Germinal center (tissue), 1 donor: ENCODE results near the gene ZC3H10.
"Not testable (repeated sequence)": the region's sequence is repeated elsewhere in the genome, so short reads cannot be mapped to it uniquely, and the experiment has no call there.

Source experiments
- DNase-seq: peaks from one replicate; pipeline ENCODE4 v3.0.0; 2012; ENCODE audit warnings: mixed read lengths, low spot score

Gene ZC3H10

DNA sequence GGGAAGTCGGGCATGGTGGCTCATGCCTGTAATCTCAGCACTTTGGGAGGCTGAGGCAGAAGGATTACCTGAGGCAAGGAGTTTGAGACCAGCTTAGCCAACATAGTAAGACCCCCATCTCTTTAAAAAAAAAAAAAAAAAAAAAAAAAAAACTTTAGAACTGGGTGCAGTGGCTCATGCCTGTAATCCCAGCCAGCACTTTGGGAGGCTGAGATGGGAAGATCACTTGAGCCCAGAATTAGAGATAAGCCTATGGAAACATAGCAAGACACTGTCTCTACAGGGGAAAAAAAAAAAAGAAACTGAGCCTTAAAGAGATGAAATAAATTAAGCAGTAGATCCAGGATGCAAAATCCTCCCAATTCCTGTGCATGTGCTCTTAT is 15.4 kb upstream of the ZC3H10 start:
- DNase-seq, result no peak

DNA sequence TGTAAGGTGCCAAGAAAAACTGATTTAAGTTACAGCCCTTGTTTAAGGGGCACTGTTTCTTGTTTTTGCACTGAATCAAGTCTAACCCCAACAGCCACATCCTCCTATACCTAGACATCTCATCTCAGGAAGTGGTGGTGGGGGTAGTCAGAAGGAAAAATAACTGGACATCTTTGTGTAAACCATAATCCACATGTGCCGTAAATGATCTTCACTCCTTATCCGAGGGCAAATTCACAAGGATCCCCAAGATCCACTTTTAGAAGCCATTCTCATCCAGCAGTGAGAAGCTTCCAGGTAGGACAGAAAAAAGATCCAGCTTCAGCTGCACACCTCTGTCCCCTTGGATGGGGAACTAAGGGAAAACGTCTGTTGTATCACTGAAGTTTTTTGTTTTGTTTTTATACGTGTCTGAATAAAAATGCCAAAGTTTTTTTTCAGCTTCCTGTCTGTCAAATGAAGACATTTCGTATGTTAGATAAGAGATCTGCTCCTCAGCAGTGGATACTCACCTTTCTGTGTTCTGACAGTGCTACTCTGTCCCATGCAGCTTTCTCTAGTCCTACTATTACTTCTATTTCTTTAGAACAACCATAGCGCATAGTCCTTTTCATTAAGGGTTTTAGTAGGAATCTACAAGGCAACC is 14.9 kb upstream of the ZC3H10 start:
- no peak for DNase-seq

DNA sequence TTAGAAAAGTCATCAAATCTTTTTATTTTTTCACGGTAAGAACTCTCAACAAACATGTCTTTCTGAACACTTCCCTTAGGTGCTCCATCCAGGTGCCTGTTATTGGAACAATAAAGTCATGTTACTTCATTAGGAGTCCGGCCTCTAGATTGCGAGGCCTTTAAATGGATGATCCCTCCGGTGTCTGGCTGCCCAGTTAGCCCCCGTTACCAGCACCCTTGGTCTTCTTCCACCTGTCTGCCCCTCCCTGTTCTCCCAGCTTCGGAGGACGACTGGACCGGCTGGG is 14.3 kb upstream of the ZC3H10 start:
- DNase-seq, result no peak

DNA sequence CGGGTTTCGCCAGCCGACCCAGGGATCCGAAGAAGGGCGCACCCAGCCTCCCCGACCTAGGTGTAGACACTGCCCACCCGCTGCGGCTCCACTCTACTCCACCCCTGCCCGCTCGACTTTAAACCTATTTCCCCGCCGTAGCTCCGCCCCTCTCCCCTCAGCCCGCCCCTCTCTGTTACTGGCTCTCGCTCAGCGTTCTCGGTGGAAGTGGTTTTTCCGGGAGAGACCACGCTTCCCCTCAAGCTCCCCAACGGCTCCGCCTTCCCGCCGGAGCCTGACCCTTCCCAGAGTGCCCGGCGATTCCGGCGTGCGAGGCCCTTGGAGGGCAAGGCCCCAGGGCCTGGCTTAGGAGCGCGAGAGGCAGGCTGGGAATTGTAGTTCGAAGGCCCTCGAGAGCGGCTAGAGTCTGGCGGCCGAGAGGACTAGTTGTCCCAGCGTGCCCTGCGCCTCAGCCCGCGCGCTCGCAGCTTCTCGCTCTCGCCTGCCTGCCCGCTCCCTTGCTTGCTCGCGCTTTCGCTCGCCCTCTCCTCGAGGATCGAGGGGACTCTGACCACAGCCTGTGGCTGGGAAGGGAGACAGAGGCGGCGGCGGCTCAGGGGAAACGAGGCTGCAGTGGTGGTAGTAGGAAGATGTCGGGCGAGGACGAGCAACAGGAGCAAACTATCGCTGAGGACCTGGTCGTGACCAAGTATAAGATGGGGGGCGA is 13.8 kb upstream of the ZC3H10 start, which contains the start of gene PA2G4:
Gene PA2G4, plus strand, starts transcription at position 451 of the 706 bp plus-strand sequence. Its CDS starts 179 bp downstream, at position 630.
- peak; percentile 92 for DNase-seq

DNA sequence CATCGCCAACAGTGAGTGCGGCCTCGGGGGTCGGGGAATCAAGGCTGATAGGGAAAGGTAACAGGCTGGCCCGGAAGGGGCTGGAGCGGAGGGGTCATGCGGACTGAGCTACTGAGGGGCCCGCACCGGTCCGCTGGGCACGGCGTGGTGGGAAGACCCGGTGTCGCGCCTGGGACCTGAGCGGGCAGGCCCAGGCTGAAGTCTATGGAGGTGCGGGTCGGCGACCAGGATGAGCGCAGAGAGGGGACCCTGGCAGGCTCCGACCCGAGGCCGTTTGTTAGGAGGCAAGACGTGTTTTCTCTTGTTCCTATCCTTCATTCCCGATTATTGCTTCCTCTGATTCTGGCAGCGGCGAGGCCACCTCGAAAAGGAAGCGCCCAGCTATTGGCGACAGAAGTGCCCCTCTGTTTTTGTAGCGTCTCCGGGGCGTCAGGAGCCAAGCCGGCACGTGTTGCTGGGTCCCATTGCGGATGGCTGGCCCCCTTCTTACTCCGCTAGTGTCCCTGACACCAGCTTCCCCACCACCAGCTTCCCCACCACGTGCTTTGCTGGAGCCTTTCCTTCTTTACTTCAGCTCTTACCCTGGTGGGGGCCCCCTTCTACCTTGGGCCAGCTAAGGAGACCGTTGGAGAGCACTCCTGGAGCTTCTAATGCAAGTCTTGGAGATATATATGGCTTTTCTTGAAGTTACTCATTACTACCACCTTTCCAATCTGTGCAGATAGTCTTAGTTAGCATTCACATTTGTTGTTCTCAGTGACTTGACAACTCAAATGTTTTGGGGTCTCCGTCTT is 13.1 kb upstream of the ZC3H10 start:
- no peak for DNase-seq

GRCh38 chr12:56105609-56105902 is 12.5 kb upstream of the ZC3H10 start:
- DNase-seq, result no peak

DNA sequence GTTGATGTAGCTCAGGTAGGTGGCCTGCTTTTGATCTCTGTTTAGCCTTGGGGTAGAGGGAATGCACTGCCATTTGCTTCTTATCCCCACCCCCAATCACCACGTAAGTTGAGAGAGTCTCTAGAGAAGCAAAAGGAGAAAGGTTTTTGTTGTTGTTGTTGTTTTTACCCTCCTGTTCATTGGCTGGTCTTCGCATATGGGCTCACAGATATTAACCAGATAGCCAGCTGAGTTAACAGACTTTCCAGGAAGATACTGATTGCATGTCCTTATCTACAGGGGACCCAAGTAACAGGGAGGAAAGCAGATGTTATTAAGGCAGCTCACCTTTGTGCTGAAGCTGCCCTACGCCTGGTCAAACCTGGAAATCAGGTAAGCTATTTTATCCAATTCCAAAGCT is 10.8 kb upstream of the ZC3H10 start:
- no peak for DNase-seq

DNA sequence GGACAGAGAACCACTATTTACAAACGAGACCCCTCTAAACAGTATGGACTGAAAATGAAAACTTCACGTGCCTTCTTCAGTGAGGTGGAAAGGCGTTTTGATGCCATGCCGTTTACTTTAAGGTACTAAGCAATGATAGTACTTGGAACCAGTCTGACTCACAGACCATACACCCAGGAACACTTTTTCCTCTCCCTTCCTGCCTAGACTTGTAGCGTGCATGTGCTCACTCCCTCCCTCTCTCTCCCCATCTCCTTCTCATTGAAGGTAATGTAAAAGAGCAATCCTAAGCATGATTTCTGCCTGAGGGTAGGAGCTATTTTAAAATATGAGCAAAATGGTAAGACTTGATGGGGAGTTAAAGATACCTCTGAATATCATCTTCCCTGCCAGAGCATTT is 7.5 kb upstream of the ZC3H10 start:
- no peak for DNase-seq

GRCh38 chr12:56114084-56114483 is 4.0 kb upstream of the ZC3H10 start:
- no peak for DNase-seq

GRCh38 chr12:56115329-56115728 is 2.7 kb upstream of the ZC3H10 start:
- no peak for DNase-seq

DNA sequence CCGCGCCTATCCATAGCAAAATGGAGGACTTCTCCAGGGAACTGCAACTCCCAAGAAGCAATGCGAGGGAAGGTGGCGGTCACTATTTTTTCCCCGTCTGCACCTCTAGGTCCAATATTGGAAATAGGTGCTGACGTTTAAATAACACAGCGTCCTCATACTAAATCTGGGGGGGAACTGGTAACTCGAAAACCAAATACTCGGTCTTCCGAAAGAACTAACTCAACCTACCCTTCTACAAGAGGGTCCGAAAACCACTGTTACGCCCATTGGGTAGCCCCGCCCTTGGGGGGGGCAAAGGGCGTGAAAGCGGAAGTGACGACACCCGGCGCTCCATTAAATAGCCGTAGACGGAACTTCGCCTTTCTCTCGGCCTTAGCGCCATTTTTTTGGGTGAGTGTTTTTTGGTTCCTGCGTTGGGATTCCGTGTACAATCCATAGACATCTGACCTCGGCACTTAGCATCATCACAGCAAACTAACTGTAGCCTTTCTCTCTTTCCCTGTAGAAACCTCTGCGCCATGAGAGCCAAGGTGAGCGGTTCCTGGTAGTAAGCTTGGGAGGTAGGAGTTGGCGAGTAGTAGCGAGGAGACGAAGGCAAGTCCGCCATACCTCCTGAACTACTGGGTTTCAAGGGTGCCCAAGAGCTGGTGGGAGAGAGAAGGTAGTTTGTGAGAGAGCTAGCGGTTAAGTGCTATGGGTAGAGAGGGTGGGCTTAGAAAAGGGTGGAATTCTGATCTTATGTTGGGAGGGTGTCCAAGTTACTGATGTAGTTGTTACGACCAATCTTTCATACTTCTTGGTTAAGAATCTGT is 1.6 kb upstream of the ZC3H10 start, which contains the start of gene RPL41:
Gene RPL41, plus strand, starts transcription at position 367 of the 815 bp plus-strand sequence.
- peak; percentile 86 for DNase-seq

DNA sequence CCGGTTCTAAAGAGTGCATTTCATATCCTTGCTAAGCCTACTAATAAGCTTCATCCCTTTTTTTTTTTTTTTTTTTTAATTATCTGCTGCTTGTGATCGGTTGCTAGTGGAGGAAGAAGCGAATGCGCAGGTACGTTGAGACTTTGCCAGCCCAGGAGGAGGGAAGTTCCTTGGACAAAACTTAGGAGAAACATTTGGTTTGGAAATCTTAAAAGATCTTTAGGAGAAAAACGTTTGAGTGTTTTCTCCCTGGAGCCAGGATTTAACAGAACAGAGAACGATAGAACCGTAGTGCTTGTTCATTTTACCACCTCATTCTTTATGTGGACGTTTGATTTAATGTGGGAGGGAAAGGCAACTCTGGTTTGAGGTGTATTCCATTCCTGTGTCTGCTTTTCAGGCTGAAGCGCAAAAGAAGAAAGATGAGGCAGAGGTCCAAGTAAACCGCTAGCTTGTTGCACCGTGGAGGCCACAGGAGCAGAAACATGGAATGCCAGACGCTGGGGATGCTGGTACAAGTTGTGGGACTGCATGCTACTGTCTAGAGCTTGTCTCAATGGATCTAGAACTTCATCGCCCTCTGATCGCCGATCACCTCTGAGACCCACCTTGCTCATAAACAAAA is 872 bp upstream of the ZC3H10 start:
- DNase-seq, result not testable (repeated sequence)

GRCh38 chr12:56118688-56119357 is 757 bp downstream of the ZC3H10 start:
- no peak for DNase-seq

- DNase-seq, result peak; percentile 61
These were observed 1.3 kb downstream of the ZC3H10 start for GRCh38 chr12:56119361-56119796.

DNA sequence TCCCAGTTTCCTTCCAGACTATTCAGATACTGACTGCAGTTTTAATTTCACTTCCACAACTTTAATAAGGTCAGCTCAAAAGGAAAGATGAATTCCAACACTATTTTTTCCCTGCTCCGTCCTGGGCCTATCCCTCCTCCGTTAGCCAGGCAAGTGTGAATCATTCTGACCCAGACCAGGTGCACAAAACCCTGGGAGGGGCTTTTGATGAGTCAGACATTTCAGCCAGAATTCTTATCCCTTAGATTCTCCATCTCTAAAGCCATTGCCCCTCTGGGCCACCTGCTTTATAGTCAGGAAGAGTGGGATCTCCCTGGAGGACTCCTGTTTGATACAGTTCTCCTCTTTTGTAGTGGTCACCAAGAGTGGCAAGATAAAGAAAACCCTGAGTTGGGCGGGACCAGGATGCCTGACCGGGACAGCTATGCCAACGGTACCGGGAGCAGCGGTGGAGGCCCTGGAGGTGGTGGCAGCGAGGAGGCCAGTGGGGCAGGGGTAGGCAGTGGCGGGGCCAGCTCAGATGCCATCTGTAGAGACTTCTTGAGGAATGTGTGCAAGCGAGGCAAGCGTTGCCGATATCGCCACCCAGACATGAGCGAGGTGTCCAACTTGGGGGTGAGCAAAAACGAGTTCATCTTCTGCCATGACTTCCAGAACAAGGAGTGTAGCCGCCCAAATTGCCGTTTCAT is 2.2 kb downstream of the ZC3H10 start:
- DNase-seq, result no peak

DNA sequence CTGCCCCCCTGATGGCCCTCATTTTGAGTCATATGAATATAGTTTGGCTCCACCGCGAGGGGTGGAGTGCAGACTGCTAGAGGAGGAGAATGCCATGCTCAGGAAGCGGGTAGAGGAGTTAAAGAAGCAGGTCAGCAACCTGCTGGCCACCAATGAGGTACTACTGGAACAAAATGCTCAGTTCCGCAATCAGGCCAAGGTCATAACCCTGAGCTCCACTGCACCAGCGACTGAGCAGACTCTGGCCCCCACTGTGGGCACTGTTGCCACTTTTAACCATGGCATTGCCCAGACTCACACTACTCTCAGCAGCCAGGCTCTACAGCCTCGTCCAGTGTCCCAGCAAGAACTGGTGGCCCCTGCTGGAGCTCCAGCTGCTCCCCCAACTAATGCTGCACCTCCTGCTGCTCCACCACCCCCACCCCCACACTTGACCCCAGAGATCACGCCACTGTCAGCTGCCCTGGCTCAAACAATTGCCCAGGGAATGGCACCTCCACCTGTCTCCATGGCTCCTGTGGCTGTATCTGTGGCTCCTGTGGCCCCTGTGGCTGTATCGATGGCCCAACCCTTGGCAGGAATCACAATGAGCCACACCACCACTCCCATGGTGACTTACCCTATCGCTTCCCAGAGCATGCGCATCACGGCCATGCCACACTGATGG is 3.3 kb downstream of the ZC3H10 start:
- no peak for DNase-seq

GRCh38 chr12:56122637-56123036 is 4.6 kb downstream of the ZC3H10 start:
- DNase-seq, result no peak

- no peak for DNase-seq
These were observed 6.1 kb downstream of the ZC3H10 start for GRCh38 chr12:56124133-56124532.

DNA sequence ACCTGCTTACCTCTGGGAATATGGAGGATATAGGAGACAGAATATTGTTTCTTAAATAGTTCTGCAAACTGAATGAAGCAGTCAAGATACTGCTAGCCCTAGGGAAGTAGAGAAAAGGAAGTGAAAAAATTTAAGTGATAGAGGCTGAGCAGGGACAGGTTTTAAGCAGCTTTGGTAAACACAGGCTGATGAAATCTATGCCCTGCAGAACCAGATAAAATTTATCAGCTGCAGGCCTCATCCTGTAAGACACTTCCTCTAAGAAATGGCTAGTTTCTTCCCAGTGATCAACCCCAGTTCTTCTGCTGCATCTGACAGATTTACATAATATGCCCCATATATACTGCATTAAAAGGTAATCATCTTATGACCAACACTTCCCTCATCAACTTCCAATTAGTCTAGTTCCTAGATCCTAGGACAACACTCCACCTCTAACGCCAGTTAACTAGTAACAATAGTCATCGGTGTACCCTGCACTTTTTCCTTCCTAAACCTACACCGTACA is 8.7 kb downstream of the ZC3H10 start:
- DNase-seq, result peak; percentile 44

DNA sequence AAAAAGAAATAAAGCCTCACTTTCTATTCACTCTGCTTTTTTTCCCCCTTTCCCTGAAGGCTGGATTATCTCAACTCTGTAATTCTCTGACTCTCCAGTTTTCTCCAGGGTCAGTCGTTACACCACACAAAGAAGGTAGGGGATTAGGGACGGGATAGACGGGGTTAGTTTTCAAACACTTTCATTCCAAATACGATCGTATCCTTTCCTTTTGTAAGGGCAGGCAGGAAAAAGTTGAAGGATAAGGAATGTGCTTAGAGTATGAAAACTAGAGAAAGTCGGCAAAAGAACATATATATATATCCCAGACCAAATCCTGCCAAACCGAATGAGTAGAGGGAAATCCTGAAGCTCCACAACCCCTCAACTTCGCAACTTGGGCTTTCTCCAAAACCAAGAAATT is 9.4 kb downstream of the ZC3H10 start:
- no peak for DNase-seq
